BE2C (cell line): ENCODE data around the gene SOX6.

ENCODE experiments used
- DNase-seq: peaks from one replicate; pipeline ENCODE4 v3.0.0-alpha.2; 2020
- H3K27me3 ChIP-seq: fragments of 250-450 bp; sonication (Bioruptor Pico); 2 replicates; pipeline ENCODE4 v1.5.1; 2020; ENCODE audit warnings: mild to moderate bottlenecking
- H3K36me3 ChIP-seq: fragments of 250-450 bp; sonication (Bioruptor Pico); 2 replicates; pipeline ENCODE4 v1.5.1; 2020; ENCODE audit warnings: mild to moderate bottlenecking
- H3K4me1 ChIP-seq: fragments of 250-450 bp; sonication (Bioruptor Pico); 2 replicates; pipeline ENCODE4 v1.5.1; 2020
- H3K4me3 ChIP-seq: 2 replicates; pipeline ENCODE4 v1.5.1; 2011; ENCODE audit warnings: low read depth, low read length
- H3K9me3 ChIP-seq: fragments of 250-450 bp; sonication (Bioruptor Pico); 2 replicates; pipeline ENCODE4 v1.5.1; 2020
- CTCF ChIP-seq: IDR thresholded peaks from 2 replicates; pipeline ENCODE4 v1.5.1; 2012; ENCODE audit warnings: mild to moderate bottlenecking, low read depth, low read length

The SOX6 gene

DNA sequence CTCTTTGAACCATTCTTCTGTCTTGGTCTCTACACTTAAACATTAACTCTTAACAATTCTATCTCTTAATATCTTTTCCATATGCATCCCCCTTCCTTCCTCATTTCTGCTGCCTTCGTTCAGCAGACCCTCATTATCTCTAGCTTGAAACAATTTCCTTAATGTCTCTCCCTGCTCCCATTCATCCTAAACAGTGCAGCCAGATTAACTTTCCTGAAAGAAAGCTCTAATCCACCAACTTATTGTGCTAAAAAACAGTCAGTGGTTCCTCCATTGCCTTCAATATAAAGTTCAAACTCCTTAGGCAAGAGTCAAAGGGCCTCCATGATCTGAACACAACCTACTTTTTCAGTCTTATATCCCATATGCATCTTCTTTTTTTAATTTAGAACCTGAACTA is 42.5 kb downstream of the SOX6 start:
- no peaks in the 10 kb centered on the region for H3K4me1 ChIP-seq
- no peak for DNase-seq
- TF ChIP-seq CTCF: no peak
- no peaks in the 10 kb centered on the region for H3K27me3 ChIP-seq
- H3K4me3 ChIP-seq: no peak overlapping the region
- H3K9me3 ChIP-seq: no peaks in the 10 kb centered on the region
- no peaks in the 10 kb centered on the region for H3K36me3 ChIP-seq

DNA sequence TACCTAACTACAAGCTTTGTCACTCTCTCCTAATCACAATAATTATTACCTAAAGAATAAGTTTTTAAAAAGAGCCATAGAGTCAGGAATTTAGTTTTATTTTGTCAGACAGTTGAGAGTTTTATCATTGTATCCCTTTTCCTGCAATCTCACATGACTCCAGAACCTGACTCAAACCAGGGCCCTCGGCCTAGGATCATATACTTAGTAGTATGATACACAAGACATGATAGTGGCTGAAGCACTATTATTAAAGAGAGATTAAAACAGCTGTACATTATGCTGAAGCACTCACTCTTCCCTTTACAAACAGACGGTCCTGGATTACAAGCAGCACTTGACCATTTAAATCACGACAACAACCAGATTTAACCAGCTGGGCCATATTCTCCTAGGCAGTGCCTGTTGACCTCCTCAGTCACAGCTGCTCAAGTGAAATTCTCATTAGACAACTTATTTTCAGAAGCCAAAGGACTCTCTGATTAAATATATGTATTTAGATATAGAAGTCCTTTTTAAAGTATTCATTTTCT is 44.0 kb downstream of the SOX6 start:
- Histone ChIP-seq H3K4me3 (no peak overlapping the region), H3K4me1 (no peaks in the 10 kb centered on the region), H3K27me3 (no peaks in the 10 kb centered on the region), H3K36me3 (no peaks in the 10 kb centered on the region), H3K9me3 (no peaks in the 10 kb centered on the region)
- TF ChIP-seq CTCF: no peak
- no peak for DNase-seq

GRCh38 chr11:16311831-16312230 is 44.5 kb downstream of the SOX6 start:
- DNase-seq: no peak
- no peak for TF ChIP-seq CTCF
- H3K9me3 ChIP-seq: no peaks in the 10 kb centered on the region
- H3K36me3 ChIP-seq: no peaks in the 10 kb centered on the region
- no peak overlapping the region for H3K4me3 ChIP-seq
- no peaks in the 10 kb centered on the region for H3K27me3 ChIP-seq
- no peaks in the 10 kb centered on the region for H3K4me1 ChIP-seq

DNA sequence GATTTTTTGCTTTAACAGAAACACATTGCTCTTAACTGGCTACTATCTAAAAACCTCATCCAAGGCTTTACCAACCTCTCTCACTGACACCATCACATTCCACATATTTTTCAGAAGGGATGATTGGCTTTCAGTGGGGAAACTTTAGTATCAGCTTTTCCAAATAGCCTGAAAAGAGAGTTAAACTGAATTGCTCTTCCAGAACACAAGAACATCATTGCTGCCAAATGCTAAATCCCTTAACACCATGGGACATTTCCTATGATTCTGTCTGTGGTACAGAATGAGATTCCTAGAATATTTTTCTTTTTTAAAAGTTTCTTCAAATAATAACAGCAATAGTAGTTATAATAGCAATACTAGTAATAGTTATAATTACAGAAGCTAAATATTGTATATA is 45.4 kb downstream of the SOX6 start:
- DNase-seq: no peak
- no peak for TF ChIP-seq CTCF
- Histone ChIP-seq H3K36me3 (no peaks in the 10 kb centered on the region), H3K9me3 (no peaks in the 10 kb centered on the region), H3K27me3 (no peaks in the 10 kb centered on the region), H3K4me1 (no peaks in the 10 kb centered on the region), H3K4me3 (no peak overlapping the region)

GRCh38 chr11:16309226-16309625 is 47.1 kb downstream of the SOX6 start:
- no peak for TF ChIP-seq CTCF
- Histone ChIP-seq H3K36me3 (no peaks in the 10 kb centered on the region), H3K4me1 (no peaks in the 10 kb centered on the region), H3K9me3 (no peaks in the 10 kb centered on the region), H3K27me3 (no peaks in the 10 kb centered on the region), H3K4me3 (no peak overlapping the region)
- DNase-seq: no peak

DNA sequence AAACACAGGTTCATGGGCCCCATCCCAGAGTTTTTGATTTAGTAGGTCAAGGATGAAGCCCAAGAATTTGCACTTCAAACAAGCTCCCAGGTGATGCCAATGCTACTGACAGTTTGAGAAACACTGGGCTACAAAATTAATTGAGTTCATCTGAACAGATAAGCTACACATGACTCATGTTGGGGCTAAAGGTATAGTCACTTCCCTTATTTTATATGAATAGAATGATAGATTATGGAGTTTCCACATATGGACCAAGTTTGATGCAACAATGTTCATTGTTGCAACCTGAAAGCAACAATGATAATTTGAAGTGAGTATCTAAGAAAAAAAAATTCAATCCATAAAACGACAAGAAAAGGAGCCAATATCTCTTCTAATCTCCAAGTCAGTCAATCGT is 54.9 kb downstream of the SOX6 start:
- Histone ChIP-seq H3K36me3 (no peaks in the 10 kb centered on the region), H3K27me3 (no peaks in the 10 kb centered on the region), H3K4me1 (no peaks in the 10 kb centered on the region; the same call in 1 of the 2 replicates), H3K9me3 (no peaks in the 10 kb centered on the region), H3K4me3 (no peak overlapping the region)
- no peak for TF ChIP-seq CTCF
- no peak for DNase-seq
